ENCODE results near the gene TMEFF2. TPM values are rescaled to one million over a fixed set of nuclear protein-coding genes. Genes with fewer than 3 reads are reported as not detected.

Gene TMEFF2
- total and polyA plus RNA-seq, 2 experiments from 2014 or later, result 0.13 TPM; not detected in 1

GRCh38 chr2:192151853-192152252, 42.9 kb downstream of the TMEFF2 start:
- H2AFZ ChIP-seq, result no peak overlapping the region
- no peaks in the 10 kb centered on the region for H3K36me3 ChIP-seq (ENCODE audit: low read depth)
- H3K4me2 ChIP-seq (ENCODE audit: unreplicated experiment), result peak overlapping the region; percentile 0
- no peak for TF ChIP-seq EZH2phosphoT487 (IDR thresholded peaks at IDR 0.05; ENCODE audit: insufficient read depth, low read depth)
- TF ChIP-seq EZH2 (IDR thresholded peaks at IDR 0.05; ENCODE audit: insufficient read depth, poor library complexity, severe bottlenecking), result no peak
- no peak overlapping the region for H3K4me3 ChIP-seq
- H3K9ac ChIP-seq, result no peak overlapping the region
- WGBS, 2 experiments (ENCODE audit: low coverage in 1 of 2, low lambda C conversion rate in 2 of 2, missing lambda C conversion rate in 2 of 2), result 0% methylated on average over 1 of the region's 1 CpG
- peaks cover 44% of the 10 kb centered on the region for H3K4me1 ChIP-seq (ENCODE audit: insufficient read depth)
- H3F3A ChIP-seq (ENCODE audit: insufficient read depth), result peaks cover 35% of the 10 kb centered on the region
- in situ Hi-C loops (cut with MboI), result loop anchor here (25.0 kb wide), 1 partner anchor 465 kb away; the partner anchor contains the start of gene NABP1
- H4K20me1 ChIP-seq (ENCODE audit: insufficient read depth), result no peaks in the 10 kb centered on the region
- no peaks in the 10 kb centered on the region for H3K27me3 ChIP-seq (replicated peaks; ENCODE audit: insufficient read depth)
- no peak overlapping the region for H3K27ac ChIP-seq
- no peaks in the 10 kb centered on the region for H3K9me3 ChIP-seq (ENCODE audit: low read depth)
- H3K79me2 ChIP-seq (ENCODE audit: insufficient read depth), result no peaks in the 10 kb centered on the region
- DNase-seq, result peak; percentile 58
- no peaks in the 10 kb centered on the region for H3K9me2 ChIP-seq (ENCODE audit: insufficient read depth)

GRCh38 chr2:192150166-192150565, 44.6 kb downstream of the TMEFF2 start:
- H3K9ac ChIP-seq, result no peak overlapping the region
- H3K27ac ChIP-seq, result no peak overlapping the region
- H3K27me3 ChIP-seq (replicated peaks; ENCODE audit: insufficient read depth), result no peaks in the 10 kb centered on the region
- in situ Hi-C loops (cut with MboI), result loop anchor here (25.0 kb wide), 1 partner anchor 463 kb away; the partner anchor contains the start of gene NABP1
- 43 to 45% methylated on average over 3 of the region's 3 CpGs for WGBS, 2 experiments (ENCODE audit: low coverage in 1 of 2, low lambda C conversion rate in 2 of 2, missing lambda C conversion rate in 2 of 2)
- no peaks in the 10 kb centered on the region for H4K20me1 ChIP-seq (ENCODE audit: insufficient read depth)
- H3K4me3 ChIP-seq, result no peak overlapping the region
- peaks cover 60% of the 10 kb centered on the region for H3K4me1 ChIP-seq (ENCODE audit: insufficient read depth)
- H2AFZ ChIP-seq, result no peak overlapping the region
- peaks cover 51% of the 10 kb centered on the region for H3F3A ChIP-seq (ENCODE audit: insufficient read depth)
- H3K36me3 ChIP-seq (ENCODE audit: low read depth), result no peaks in the 10 kb centered on the region
- TF ChIP-seq EZH2phosphoT487 (IDR thresholded peaks at IDR 0.05; ENCODE audit: insufficient read depth, low read depth) (no peak), EZH2 (IDR thresholded peaks at IDR 0.05; ENCODE audit: insufficient read depth, poor library complexity, severe bottlenecking) (no peak)
- DNase-seq, result no peak
- no peaks in the 10 kb centered on the region for H3K9me3 ChIP-seq (ENCODE audit: low read depth)
- H3K9me2 ChIP-seq (ENCODE audit: insufficient read depth), result no peaks in the 10 kb centered on the region
- no peak overlapping the region for H3K4me2 ChIP-seq (ENCODE audit: unreplicated experiment)
- no peaks in the 10 kb centered on the region for H3K79me2 ChIP-seq (ENCODE audit: insufficient read depth)

DNA sequence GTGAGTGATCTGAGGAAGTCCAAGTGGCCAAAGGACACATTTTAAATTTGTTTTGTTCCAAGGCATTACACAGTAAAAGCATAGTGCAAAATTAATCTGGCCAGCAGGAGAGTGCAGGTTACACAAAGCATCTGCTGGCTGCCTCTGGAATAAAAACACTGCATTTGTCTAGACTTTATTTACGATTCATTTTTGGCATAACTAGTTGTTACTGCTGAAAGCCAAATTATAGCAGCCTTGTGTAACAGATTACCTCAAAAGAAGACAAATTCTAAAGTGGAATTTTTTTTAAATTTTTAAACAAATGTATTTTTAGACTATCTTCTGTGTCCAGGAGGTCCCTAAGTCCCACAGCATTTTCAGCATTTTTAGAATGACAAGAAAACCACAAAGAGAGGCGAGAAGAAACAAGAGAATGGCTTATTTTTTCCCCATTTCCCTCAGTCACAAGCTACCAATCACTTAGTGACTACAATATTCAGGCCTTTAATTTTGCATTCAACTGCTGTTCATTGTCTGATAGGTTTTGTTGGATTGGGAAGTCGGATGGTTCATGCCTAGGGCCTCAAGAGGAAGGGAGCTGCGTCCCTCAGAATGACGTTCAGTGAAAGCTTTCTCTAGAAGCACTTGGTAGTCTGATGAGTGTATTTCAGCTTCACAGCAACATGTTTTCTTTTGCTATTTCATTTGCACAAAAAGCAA, 46.0 kb downstream of the TMEFF2 start:
- Histone ChIP-seq H3K9ac (0 out of 2 replicates have a peak overlapping the region, but pooled peaks have one; percentile 5), H3K4me2 (ENCODE audit: unreplicated experiment) (peak overlapping the region; percentile 43), H3K4me1 (ENCODE audit: insufficient read depth) (peaks cover 62% of the 10 kb centered on the region), H3F3A (ENCODE audit: insufficient read depth) (peaks cover 52% of the 10 kb centered on the region), H3K4me3 (no peak overlapping the region), H3K9me3 (ENCODE audit: low read depth) (no peaks in the 10 kb centered on the region), H4K20me1 (ENCODE audit: insufficient read depth) (no peaks in the 10 kb centered on the region), H3K27ac (peak overlapping the region; percentile 35), H2AFZ (peak overlapping the region; percentile 28; the same call in 1 of the 2 replicates), H3K79me2 (ENCODE audit: insufficient read depth) (no peaks in the 10 kb centered on the region), H3K27me3 (replicated peaks; ENCODE audit: insufficient read depth) (no peaks in the 10 kb centered on the region), H3K9me2 (ENCODE audit: insufficient read depth) (no peaks in the 10 kb centered on the region), H3K36me3 (ENCODE audit: low read depth) (no peaks in the 10 kb centered on the region)
- WGBS, 2 experiments (ENCODE audit: low coverage in 1 of 2, low lambda C conversion rate in 2 of 2, missing lambda C conversion rate in 2 of 2), result 50 to 62% methylated on average over 5 of the region's 5 CpGs
- in situ Hi-C loops (cut with MboI), result no loop called here
- peak; percentile 68 for DNase-seq
- TF ChIP-seq EZH2 (IDR thresholded peaks at IDR 0.05; ENCODE audit: insufficient read depth, poor library complexity, severe bottlenecking) (no peak), EZH2phosphoT487 (IDR thresholded peaks at IDR 0.05; ENCODE audit: insufficient read depth, low read depth) (no peak)

DNA sequence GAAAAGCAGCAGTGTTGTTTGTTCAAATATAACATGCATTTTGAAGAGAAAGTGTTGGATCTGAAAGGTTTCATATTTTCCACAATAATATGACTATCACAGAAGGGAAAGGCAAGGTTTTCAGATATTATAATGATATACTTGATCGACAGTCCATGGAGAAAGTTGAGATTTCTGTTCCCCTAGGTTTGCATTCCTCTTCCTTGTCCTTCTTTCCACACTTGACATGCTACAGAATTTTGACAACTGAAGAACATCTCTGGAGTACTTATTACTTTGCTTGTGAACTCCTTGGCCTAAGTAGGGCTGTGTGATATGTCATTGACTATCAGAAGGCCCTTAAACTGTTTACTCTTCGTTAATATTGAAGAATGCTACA, 46.5 kb downstream of the TMEFF2 start:
- peaks cover 52% of the 10 kb centered on the region for H3F3A ChIP-seq (ENCODE audit: insufficient read depth)
- no peak for DNase-seq
- peaks cover 62% of the 10 kb centered on the region for H3K4me1 ChIP-seq (ENCODE audit: insufficient read depth)
- no peaks in the 10 kb centered on the region for H3K9me3 ChIP-seq (ENCODE audit: low read depth)
- H3K27me3 ChIP-seq (replicated peaks; ENCODE audit: insufficient read depth), result no peaks in the 10 kb centered on the region
- H4K20me1 ChIP-seq (ENCODE audit: insufficient read depth), result no peaks in the 10 kb centered on the region
- H3K79me2 ChIP-seq (ENCODE audit: insufficient read depth), result no peaks in the 10 kb centered on the region
- in situ Hi-C loops (cut with MboI), result no loop called here
- no peak overlapping the region for H2AFZ ChIP-seq
- H3K4me3 ChIP-seq, result no peak overlapping the region
- WGBS, 2 experiments (ENCODE audit: low coverage in 1 of 2, low lambda C conversion rate in 2 of 2, missing lambda C conversion rate in 2 of 2), result 47 to 53% methylated on average over 2 of the region's 2 CpGs
- H3K9me2 ChIP-seq (ENCODE audit: insufficient read depth), result no peaks in the 10 kb centered on the region
- no peak overlapping the region for H3K9ac ChIP-seq
- H3K36me3 ChIP-seq (ENCODE audit: low read depth), result no peaks in the 10 kb centered on the region
- H3K4me2 ChIP-seq (ENCODE audit: unreplicated experiment), result peak overlapping the region; percentile 43
- TF ChIP-seq EZH2phosphoT487 (IDR thresholded peaks at IDR 0.05; ENCODE audit: insufficient read depth, low read depth), result no peak
- TF ChIP-seq EZH2 (IDR thresholded peaks at IDR 0.05; ENCODE audit: insufficient read depth, poor library complexity, severe bottlenecking), result no peak
- peak overlapping the region; percentile 15; the same call in 1 of the 2 replicates for H3K27ac ChIP-seq

All from GM23248 (cell line).